ENCODE measurements around the gene HLA-DPA1. TPM values are rescaled to one million over a fixed set of nuclear protein-coding genes. Genes with fewer than 3 reads are reported as not detected.
A peak's percentile ranks its signal among the peaks of the same experiment; 100 is the strongest.

The HLA-DPA1 gene
- total RNA-seq, 1 experiment from 2014 or later: 46.4 TPM

DNA sequence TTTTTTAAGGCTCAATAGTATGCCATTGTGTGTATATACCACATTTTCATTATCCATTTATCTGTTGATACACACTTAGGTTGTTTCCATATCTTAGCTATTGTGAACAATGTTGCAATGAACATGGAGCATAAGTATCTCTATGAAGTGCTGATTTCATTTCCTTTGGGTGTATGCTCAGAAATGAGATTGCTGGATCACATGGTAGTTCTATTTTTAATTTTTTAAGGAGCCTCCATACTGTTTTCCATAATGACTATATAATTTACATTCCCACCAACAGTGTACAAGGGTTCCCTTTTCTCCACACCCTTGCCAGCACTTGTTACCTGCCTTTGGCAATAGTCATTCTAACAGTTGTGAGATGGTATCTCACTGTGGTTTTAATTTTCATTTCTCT, 48.9 kb downstream of the HLA-DPA1 start:
- H3K27ac Mint-ChIP-seq (ENCODE audit: unreplicated experiment): no peak overlapping the region
- no peaks in the 10 kb centered on the region for H3K9me3 Mint-ChIP-seq (ENCODE audit: low read depth, unreplicated experiment)
- no peak overlapping the region for H3K4me3 Mint-ChIP-seq (ENCODE audit: low read depth, unreplicated experiment)
- peaks cover 16% of the 10 kb centered on the region for H3K4me1 Mint-ChIP-seq (ENCODE audit: low read depth, unreplicated experiment)
- DNase-seq: no peak
- H3K27me3 Mint-ChIP-seq (ENCODE audit: unreplicated experiment): peaks cover 41% of the 10 kb centered on the region
- TF ChIP-seq, protein P1, sequence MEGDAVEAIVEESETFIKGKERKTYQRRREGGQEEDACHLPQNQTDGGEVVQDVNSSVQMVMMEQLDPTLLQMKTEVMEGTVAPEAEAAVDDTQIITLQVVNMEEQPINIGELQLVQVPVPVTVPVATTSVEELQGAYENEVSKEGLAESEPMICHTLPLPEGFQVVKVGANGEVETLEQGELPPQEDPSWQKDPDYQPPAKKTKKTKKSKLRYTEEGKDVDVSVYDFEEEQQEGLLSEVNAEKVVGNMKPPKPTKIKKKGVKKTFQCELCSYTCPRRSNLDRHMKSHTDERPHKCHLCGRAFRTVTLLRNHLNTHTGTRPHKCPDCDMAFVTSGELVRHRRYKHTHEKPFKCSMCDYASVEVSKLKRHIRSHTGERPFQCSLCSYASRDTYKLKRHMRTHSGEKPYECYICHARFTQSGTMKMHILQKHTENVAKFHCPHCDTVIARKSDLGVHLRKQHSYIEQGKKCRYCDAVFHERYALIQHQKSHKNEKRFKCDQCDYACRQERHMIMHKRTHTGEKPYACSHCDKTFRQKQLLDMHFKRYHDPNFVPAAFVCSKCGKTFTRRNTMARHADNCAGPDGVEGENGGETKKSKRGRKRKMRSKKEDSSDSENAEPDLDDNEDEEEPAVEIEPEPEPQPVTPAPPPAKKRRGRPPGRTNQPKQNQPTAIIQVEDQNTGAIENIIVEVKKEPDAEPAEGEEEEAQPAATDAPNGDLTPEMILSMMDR (IDR thresholded peaks at IDR 0.05; ENCODE audit: unreplicated experiment): no peak
- no peaks in the 10 kb centered on the region for H3K36me3 Mint-ChIP-seq (ENCODE audit: insufficient read depth, unreplicated experiment)
- no TSS peak for BruUV-seq (replicated peaks)
- CTCF ChIA-PET: interaction anchor here (1.6 kb wide), 1 partner anchor 64 kb away, joined by 3 read pairs; no protein-coding TSS in a partner anchor
- intact Hi-C loops (cut with micrococcal nuclease; ENCODE audit: unreplicated experiment): loop anchor here (2.0 kb wide), 1 partner anchor 28 kb away; no protein-coding TSS in a partner anchor

- no TSS peak for BruUV-seq (replicated peaks)
- no peaks in the 10 kb centered on the region for H3K9me3 Mint-ChIP-seq (ENCODE audit: low read depth, unreplicated experiment)
- no peak overlapping the region for H3K27ac Mint-ChIP-seq (ENCODE audit: unreplicated experiment)
- CTCF ChIA-PET: no interaction called here
- DNase-seq: no peak
- H3K36me3 Mint-ChIP-seq (ENCODE audit: insufficient read depth, unreplicated experiment): no peaks in the 10 kb centered on the region
- H3K27me3 Mint-ChIP-seq (ENCODE audit: unreplicated experiment): peaks cover 33% of the 10 kb centered on the region
- H3K4me3 Mint-ChIP-seq (ENCODE audit: low read depth, unreplicated experiment): no peak overlapping the region
- intact Hi-C loops (cut with micrococcal nuclease; ENCODE audit: unreplicated experiment): no loop called here
- TF ChIP-seq, protein P1 (IDR thresholded peaks at IDR 0.05; ENCODE audit: unreplicated experiment): no peak
- H3K4me1 Mint-ChIP-seq (ENCODE audit: low read depth, unreplicated experiment): peaks cover 16% of the 10 kb centered on the region
Measured at GRCh38 chr6:33023536-33023935, 49.9 kb downstream of the HLA-DPA1 start.

DNA sequence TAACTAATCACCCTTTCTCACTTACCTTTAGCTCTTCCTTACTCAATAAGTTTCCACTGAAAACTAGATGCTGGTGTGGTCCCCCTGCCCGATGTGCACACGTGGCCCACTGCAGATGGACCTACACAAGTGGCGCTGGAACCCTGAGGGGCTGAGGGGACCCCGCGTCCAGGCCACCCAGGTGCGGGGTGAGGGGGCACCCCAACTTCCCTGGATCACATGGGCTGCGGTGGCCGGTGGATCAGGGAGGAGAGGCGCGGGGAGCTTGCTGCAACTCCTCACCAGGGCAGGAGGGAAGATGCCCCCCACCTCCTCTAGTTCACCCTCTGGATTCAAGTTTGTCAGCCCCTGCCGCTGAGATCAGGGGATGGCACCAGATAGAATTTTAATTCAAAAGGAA, 51.5 kb downstream of the HLA-DPA1 start:
- no peak for DNase-seq
- Mint-ChIP-seq H3K4me3 (ENCODE audit: low read depth, unreplicated experiment) (no peak overlapping the region), H3K9me3 (ENCODE audit: low read depth, unreplicated experiment) (no peaks in the 10 kb centered on the region), H3K27ac (ENCODE audit: unreplicated experiment) (no peak overlapping the region), H3K27me3 (ENCODE audit: unreplicated experiment) (peaks cover 38% of the 10 kb centered on the region), H3K4me1 (ENCODE audit: low read depth, unreplicated experiment) (peaks cover 29% of the 10 kb centered on the region), H3K36me3 (ENCODE audit: insufficient read depth, unreplicated experiment) (no peaks in the 10 kb centered on the region)
- intact Hi-C loops (cut with micrococcal nuclease; ENCODE audit: unreplicated experiment): no loop called here
- CTCF ChIA-PET: no interaction called here
- TF ChIP-seq, protein P1 (IDR thresholded peaks at IDR 0.05; ENCODE audit: unreplicated experiment): no peak
- no TSS peak for BruUV-seq (replicated peaks)

DNA sequence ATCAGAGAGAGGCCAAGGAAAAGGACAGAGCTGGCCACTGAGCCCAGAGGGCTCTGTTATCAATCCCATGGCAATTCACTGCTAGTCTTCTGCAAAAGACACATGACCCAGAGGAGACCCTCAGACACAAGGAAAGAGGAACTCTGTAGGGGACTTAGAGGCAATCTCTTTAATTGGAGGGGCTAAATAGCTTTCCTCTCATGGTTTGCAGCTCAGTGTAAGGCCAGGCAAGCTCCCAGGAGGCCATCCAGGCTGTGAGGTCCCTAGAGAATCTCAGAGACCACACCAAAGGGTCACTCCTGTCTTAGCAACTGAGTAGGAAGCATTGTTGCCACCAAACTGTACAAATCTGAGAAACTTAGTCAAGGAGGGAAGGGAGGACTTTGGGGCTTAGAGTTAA, 54.1 kb downstream of the HLA-DPA1 start:
- peaks cover 37% of the 10 kb centered on the region for H3K4me1 Mint-ChIP-seq (ENCODE audit: low read depth, unreplicated experiment)
- intact Hi-C loops (cut with micrococcal nuclease; ENCODE audit: unreplicated experiment): no loop called here
- peaks cover 38% of the 10 kb centered on the region for H3K27me3 Mint-ChIP-seq (ENCODE audit: unreplicated experiment)
- no TSS peak for BruUV-seq (replicated peaks)
- H3K9me3 Mint-ChIP-seq (ENCODE audit: low read depth, unreplicated experiment): no peaks in the 10 kb centered on the region
- H3K27ac Mint-ChIP-seq (ENCODE audit: unreplicated experiment): peak overlapping the region; percentile 19
- DNase-seq: no peak
- TF ChIP-seq, protein P1 (IDR thresholded peaks at IDR 0.05; ENCODE audit: unreplicated experiment): no peak
- H3K36me3 Mint-ChIP-seq (ENCODE audit: insufficient read depth, unreplicated experiment): no peaks in the 10 kb centered on the region
- H3K4me3 Mint-ChIP-seq (ENCODE audit: low read depth, unreplicated experiment): peak overlapping the region; percentile 17
- CTCF ChIA-PET: interaction anchor here (0.8 to 2.3 kb wide), 4 partner anchors 93 to 229 kb away, joined by 4 to 8 read pairs (median 4); no protein-coding TSS in a partner anchor

All from Calu3 (cell line).